Transverse colon (tissue), 3 donors: ENCODE measurements around the gene AJAP1.

Experiments used
- CTCF ChIP-seq, 5 experiments: fragments of 200-600 bp in 3 of 5; fragments of 450-650 bp in 2 of 5; sonication (generic) in 3 of 5; IDR thresholded peaks; 1 replicate in 2 of 5; 2 replicates in 3 of 5; pipeline ENCODE4 v1.5.1; 2016 to 2017; ENCODE audit warnings: antibody characterized with exemption in 5 of 5, inconsistent platforms in 3 of 5, mild to moderate bottlenecking in 2 of 5, moderate library complexity in 1 of 5
- EP300 ChIP-seq: sonication (generic); formaldehyde crosslinking; IDR thresholded peaks from one replicate; pipeline ENCODE4 v1.6.1; 2017; ENCODE audit warnings: antibody characterized with exemption, low read depth

- no peak for TF ChIP-seq CTCF (IDR thresholded peaks at IDR 0.05)
- TF ChIP-seq EP300, result no peak
These were observed 37.5 kb downstream of the AJAP1 start for GRCh38 chr1:4691766-4692405.
